ENCODE measurements around the gene STMN1.
A peak's percentile ranks its signal among the peaks of the same experiment; 100 is the strongest.
"Not testable (repeated sequence)": the region's sequence is repeated elsewhere in the genome, so short reads cannot be mapped to it uniquely, and the experiment has no call there.

The STMN1 gene

DNA sequence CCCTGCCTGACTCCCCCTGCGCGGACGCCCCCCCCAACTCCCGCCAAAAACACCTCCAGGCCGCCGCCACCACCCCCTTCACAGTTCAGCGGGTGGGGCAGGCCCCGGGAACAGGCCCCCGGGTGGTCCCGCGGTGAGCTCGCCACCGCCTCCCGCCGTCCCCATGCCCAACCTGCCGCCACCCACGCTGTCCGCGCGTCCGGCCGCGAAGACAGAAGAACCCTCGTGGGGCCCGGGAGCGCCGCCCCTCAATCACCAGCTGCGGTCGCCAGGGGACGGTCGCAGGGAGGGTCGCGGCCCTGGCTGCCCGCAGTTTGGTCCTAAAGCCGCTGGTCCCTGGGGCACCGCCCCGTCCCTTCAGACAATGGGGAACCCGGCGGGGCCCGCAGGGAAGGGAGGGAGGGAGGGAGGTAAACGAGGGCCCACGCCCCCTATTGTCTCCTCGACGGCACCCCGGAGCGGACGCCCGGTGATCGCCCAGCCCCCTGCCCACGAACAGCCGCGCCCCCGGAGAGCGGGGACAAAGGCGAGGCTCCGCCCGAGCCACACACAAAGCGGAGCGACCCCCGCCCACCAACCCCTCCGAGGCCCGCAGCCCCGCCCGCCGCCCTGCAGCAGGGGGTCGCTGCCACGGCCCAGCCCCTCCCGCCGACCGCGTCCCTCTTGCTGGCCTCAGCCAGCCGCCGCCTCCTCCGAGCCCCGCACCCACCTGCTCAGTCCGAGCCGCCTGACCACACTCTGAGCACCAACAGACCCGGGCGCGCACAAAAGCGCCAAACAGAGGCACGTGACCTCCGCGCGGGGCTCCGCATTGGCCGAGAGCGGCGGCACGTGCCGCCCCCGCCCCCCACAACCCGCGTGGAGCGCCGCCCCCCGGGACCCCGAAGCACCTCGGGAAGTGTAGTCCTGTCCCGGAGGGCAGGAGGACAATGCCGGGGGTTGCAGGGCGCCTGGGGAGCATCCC, at the start of gene STMN1:
Gene STMN1, minus strand, starts transcription at position 740 of the 964 bp plus-strand sequence. CDS start 1,743 bp downstream, outside the sequence.
- DNase-seq = peak; percentile 57

DNA sequence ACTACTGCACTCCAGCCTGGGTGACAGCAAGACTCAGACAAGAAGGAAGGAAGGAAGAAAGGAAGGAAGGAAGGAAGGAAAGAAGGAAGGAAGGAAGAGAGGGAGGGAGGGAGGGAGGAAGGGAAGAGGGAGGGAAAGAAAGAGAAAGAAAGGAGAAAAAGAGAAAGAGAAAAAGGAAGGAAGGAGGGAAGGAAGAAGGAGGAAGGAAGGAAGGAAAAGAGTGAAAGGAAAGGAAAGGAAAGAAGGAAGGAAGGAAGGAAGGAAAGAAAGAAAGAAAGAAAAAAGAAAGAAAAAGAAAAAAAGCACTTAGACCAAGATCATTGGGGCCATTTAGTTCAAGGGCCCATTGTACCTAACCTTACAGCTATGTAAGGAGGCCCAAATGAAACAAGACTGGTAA, 49.3 kb upstream of the STMN1 start:
- DNase-seq = no peak

- DNase-seq = no peak
Observed at GRCh38 chr1:25954282-25954938, 48.2 kb upstream of the STMN1 start.

DNA sequence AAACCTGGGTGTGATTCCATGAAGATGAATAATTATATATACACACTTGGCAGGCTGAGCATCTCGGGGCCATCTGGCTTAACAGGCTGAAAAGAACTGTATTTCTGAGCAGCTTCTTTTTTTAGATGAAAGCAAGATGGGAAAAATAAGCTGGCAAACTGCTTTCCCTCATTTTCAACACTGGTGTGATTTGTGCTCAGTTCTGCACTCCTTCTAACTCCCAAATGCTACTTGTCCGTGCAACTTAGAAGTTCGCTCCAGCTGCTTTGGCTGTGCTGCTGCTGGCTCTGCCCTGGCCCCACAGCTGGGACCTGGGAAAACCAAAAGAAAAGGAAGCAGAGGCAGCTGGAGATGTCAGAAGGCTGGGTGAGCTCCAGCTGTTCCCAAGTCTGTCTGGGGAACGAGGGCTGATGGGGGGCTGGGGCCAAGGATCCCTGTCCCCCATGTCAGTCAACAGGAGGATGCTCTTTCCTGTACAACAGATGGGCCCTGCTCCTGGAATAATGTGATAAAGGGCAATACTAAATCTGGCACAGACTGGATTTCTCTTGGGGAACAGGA, 46.7 kb upstream of the STMN1 start:
- DNase-seq = no peak

- DNase-seq = no peak
Observed at GRCh38 chr1:25948641-25949040, 42.4 kb upstream of the STMN1 start.

DNA sequence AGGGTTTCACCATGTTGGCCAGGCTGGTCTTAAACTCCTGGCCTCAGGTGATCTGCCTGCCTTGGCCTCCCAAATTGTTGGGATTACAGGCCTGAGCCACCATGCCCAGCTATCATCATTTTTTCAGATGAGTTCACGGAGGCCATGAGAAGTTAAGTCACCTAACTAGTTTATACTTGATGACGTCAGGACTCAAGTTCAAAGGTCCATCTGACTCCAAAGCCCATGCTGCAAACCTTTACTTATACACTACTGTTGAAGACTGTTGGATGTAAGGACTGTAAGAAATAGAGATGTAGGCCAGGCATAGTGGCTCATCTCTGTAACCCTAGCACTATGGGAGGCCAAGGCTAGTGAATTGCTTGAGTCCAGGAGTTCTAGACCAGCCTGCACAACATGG, 40.8 kb upstream of the STMN1 start:
- no peak for DNase-seq

- DNase-seq = no peak
Observed at GRCh38 chr1:25945761-25946160, 39.5 kb upstream of the STMN1 start.

GRCh38 chr1:25944986-25945385, 38.8 kb upstream of the STMN1 start:
- DNase-seq = no peak

DNA sequence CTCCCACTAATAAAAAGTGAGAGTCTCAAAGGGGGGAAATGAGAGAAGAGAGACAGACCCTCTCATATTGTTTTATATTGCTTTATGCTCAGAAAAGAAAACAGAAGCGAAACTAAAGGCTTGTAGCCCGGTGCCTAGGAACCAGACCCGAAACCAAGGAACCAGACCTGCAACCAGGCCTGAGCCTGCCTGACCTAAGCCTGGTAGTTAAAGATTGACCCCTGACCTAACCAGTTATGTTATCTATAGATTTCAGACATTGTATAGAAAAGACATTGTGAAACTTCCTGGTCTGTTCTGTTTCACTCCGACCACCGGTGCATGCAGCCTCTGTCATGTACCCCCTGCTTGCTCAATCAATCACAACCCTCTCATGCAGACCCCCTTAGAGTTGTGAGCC, 37.3 kb upstream of the STMN1 start:
- not testable (repeated sequence) for DNase-seq

GRCh38 chr1:25936947-25937346, 30.7 kb upstream of the STMN1 start:
- DNase-seq = no peak

GRCh38 chr1:25933479-25934365, 27.5 kb upstream of the STMN1 start:
- DNase-seq = no peak

DNA sequence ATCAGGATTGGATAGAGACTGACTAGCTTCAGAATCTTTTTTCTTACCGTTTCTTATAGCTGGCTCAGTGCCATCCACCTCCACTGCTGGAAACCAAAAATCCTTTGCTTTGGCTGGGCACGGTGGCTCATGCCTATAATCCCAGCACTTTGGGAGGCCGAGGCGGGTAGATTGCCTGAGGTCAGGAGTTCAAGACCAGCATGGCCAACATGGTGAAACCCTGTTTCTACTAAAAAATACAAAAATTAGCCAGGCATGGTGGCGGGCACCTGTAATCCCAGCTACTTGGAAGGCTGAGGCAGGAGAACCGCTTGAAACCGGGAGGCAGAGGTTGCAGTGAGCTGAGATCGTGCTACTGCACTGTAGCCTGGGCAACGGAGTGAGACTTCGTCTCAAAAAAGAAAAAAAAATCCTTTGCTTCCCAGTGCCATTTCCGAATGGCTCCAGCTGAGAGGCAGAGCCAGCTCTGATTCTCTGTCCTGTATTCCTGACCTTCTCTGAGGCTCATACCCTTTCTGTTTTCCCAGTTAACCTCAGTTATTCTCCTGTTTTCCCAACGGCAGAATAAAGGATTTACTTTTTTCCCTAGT, 26.7 kb upstream of the STMN1 start:
- not testable (repeated sequence) for DNase-seq

DNA sequence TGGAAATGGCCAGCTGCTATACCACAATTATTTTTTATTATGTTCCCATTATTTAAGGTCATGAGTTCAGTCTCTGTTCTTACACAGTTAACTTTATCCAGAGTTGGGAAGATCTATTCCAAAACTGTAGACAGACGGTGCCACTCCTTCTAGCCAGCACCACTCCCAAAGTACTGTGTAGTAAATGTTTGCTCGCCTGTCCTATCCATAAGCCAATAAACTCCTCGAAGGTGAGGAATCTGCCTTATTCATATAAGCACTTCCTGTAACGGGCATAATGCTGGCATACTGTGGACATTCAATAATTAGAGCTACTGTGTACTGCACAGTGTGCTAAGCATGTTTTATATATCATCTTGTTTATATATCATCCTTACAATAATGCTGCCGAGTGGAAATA, 26.1 kb upstream of the STMN1 start:
- DNase-seq = no peak

- no peak for DNase-seq
Observed at GRCh38 chr1:25929016-25929415, 22.8 kb upstream of the STMN1 start.

GRCh38 chr1:25927521-25928265, 21.5 kb upstream of the STMN1 start:
- DNase-seq = no peak

GRCh38 chr1:25926731-25927496, 20.7 kb upstream of the STMN1 start:
- no peak for DNase-seq

DNA sequence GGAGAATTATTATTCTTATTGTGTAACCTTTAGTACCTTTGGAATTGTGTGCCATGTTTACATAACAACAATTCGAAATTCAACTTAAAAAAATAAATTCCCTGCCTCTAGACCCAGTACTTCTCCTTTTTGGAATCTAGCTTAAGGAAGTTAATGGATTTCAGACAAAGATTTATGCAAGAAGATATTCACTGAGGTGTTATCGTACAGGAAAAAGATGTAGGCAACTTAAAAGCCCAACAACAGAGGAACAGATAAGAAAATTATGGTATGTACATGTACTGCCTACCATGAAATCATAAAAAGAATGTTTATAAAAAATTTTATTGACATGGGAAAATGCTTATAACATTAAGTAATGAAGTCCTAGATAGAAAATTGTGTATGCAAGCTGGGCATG, 18.2 kb upstream of the STMN1 start:
- no peak for DNase-seq

DNA sequence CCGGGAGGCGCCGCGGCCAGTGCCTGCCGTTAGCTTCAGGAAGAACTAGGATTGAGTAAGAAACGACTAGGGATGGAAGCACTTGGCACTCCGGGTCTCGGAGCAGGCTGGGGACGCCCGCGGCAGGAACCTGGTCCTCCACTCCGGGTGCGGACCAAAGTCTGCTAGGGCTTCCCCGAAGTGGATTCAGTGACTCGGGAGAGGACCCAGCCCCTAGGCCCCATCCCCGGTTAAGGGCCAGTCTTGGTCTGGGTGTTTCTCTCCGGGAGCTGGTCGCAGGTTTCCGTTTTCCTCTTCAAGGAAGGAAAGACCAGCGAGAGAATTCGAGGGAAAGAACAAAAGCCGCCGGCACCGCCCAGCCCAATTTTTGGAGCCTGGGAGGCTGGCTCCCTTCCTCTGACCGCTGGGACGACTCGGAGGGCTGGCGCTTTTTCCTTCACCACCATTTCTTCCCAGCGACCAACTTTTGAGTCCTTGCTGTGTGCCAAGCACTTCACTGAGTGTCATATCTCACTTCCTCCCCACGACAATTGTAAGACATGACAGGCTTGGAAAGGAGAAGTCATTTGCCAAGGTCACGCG, 16.8 kb upstream of the STMN1 start:
- DNase-seq = no peak

DNA sequence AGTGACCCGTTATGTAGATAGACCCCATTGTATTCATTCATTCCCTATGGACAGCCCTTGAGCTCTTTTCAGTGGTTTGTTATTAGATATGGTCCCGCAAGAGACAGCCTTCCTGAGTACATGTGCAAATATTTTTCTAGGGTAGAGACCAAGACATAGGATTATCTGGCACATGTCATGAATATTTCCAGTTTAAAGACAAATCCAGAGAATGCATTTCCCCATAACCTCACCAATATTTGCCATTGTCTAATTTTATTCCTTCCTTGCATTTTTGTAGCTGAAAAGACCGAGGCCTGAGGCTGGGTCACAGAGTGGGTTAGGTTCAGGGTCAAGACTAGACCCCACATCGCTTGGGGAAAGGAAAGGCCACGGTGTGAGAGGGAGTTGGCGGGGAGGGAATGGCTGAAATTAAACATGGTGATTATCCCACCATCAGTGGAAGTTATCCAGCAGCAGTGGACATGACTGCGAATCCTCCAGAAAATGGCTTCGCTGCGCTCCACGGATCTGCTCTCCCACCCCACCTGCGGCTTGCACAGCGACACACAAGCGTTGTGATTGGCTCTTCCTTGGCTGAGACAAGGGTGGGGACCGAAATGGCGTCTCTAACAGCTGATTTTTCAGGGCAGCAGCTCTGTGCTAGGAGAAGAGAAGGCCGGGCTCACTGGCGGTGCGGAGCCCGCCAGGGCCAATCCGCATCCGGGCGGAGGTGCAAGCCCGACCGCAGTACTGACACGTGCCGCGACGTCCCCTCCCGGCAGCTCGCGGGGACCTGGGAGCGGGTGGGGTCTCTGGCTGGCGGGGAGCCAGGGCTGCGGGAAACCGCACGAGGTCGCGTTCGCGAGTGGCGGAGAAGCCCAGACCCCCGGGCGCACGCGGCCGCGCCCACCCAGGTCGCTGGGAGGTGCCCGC, 16.1 kb upstream of the STMN1 start:
- DNase-seq = peak; percentile 24
